ENCODE measurements around the gene BEND2. TPM values are rescaled to one million over a fixed set of nuclear protein-coding genes. Genes with fewer than 3 reads are reported as not detected.

BEND2 gene
- total and polyA plus RNA-seq, 9 of the 15 experiments (the other 6 are each of a cell fraction or from before 2014, with no cell fraction given): 0.01 to 0.18 (median 0.06) TPM; not detected in 3

DNA sequence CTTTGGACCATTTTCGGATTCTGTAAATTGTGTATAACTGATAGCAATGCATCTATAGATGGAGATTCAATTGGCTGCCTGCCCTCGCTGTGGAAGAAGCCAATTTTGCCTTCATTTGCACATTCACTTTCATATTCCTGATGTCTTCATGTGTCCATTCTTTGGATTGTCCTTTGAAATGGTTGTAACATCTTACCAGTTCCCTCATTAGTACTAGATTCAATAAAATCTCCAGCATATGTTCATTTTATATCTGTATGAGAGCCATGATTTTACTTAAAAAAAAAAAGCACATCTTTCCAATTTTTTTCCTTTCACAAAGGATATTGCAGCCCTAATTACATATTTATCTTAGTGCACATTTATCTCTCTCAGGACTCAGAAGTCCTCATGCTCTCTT, 61.7 kb downstream of the BEND2 start (continued):
- TF ChIP-seq, protein P1, sequence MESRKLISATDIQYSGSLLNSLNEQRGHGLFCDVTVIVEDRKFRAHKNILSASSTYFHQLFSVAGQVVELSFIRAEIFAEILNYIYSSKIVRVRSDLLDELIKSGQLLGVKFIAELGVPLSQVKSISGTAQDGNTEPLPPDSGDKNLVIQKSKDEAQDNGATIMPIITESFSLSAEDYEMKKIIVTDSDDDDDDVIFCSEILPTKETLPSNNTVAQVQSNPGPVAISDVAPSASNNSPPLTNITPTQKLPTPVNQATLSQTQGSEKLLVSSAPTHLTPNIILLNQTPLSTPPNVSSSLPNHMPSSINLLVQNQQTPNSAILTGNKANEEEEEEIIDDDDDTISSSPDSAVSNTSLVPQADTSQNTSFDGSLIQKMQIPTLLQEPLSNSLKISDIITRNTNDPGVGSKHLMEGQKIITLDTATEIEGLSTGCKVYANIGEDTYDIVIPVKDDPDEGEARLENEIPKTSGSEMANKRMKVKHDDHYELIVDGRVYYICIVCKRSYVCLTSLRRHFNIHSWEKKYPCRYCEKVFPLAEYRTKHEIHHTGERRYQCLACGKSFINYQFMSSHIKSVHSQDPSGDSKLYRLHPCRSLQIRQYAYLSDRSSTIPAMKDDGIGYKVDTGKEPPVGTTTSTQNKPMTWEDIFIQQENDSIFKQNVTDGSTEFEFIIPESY (CRISPR knock-in tag; IDR thresholded peaks at IDR 0.05): no peak
- no peak for TF ChIP-seq ZBTB8A (IDR thresholded peaks at IDR 0.05; ENCODE audit: partially characterized antibody)

GRCh38 chrX:18151649-18152048, 69.0 kb downstream of the BEND2 start:
- no peak overlapping the region for H3K9ac ChIP-seq (ENCODE audit: insufficient read depth in 1 of 2, low read depth in 2 of 2, low read length in 2 of 2)
- H3K27me3 ChIP-seq (ENCODE audit: control insufficient read depth in 2 of 2, insufficient read depth in 2 of 2, low read length in 2 of 2): no peaks in the 10 kb centered on the region
- CTCF ChIA-PET (ENCODE audit: low intra/inter-chr PET ratio): no interaction called here
- H3K27ac ChIP-seq (ENCODE audit: extremely low read depth, low read depth, low read length): no peak overlapping the region
- H3K4me3 ChIP-seq: no peak overlapping the region
- H3K36me3 ChIP-seq (ENCODE audit: control insufficient read depth, insufficient read depth, low read length): no peaks in the 10 kb centered on the region
- WGBS (ENCODE audit: insufficient coverage, low coverage, missing lambda C conversion rate): 0% methylated on average over 1 of the region's 1 CpG
- H3K4me2 ChIP-seq (ENCODE audit: insufficient read depth, low read length): no peak overlapping the region; the same call in 1 of the 2 replicates
- H3K9me1 ChIP-seq (ENCODE audit: control insufficient read depth, insufficient read depth, low read length): no peaks in the 10 kb centered on the region
- FAIRE-seq (no peak), ATAC-seq (no peak), DNase-seq (ENCODE audit: extremely low read depth in 1 of 4, low spot score in 3 of 4) (no peak)
- no peak overlapping the region for H2AFZ ChIP-seq (ENCODE audit: low read depth, low read length)
- in situ Hi-C loops (cut with MboI) (no loop called here), intact Hi-C loops (cut with micrococcal nuclease) (no loop called here)
- no peaks in the 10 kb centered on the region; a peak in 1 of 5 replicates for H3K4me1 ChIP-seq (replicated peaks in 1 of 2; ENCODE audit: control insufficient read depth in 2 of 2, insufficient read depth in 2 of 2, low read length in 2 of 2)
- no peaks in the 10 kb centered on the region for H4K20me1 ChIP-seq (replicated peaks; ENCODE audit: control insufficient read depth, insufficient read depth, low read length)
- TF ChIP-seq, protein P2, sequence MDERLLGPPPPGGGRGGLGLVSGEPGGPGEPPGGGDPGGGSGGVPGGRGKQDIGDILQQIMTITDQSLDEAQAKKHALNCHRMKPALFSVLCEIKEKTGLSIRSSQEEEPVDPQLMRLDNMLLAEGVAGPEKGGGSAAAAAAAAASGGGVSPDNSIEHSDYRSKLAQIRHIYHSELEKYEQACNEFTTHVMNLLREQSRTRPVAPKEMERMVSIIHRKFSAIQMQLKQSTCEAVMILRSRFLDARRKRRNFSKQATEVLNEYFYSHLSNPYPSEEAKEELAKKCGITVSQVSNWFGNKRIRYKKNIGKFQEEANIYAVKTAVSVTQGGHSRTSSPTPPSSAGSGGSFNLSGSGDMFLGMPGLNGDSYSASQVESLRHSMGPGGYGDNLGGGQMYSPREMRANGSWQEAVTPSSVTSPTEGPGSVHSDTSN (CRISPR knock-in tag; IDR thresholded peaks at IDR 0.05; ENCODE audit: low read depth): no peak
- TF ChIP-seq, protein P2 (tag; conservative IDR thresholded peaks at IDR 0.05; ENCODE audit: low read depth): peak; percentile 41
- no peak for TF ChIP-seq ZNF77 (CRISPR knock-in tag; IDR thresholded peaks at IDR 0.05)
- no peak for TF ChIP-seq ID3 (CRISPR knock-in tag; IDR thresholded peaks at IDR 0.05)
- peak; percentile 73 for TF ChIP-seq ID3 (tag; IDR thresholded peaks at IDR 0.05)
- no peak for TF ChIP-seq ZBTB26 (CRISPR knock-in tag; IDR thresholded peaks at IDR 0.05)
- TF ChIP-seq CBFA2T3 (IDR thresholded peaks at IDR 0.05): peak; percentile 12; the same call in 1 of the 2 replicates
- 0 out of 2 replicates have a peak, but pooled peaks have one; percentile 5 for TF ChIP-seq TAL1 (IDR thresholded peaks at IDR 0.05)
- TF ChIP-seq NFRKB (IDR thresholded peaks at IDR 0.05; ENCODE audit: low read depth): no peak
- peak; percentile 50; the same call in 1 of the 2 replicates for TF ChIP-seq MEF2D (tag; conservative IDR thresholded peaks at IDR 0.05; ENCODE audit: low read depth)
- no peaks in the 10 kb centered on the region for H3K79me2 ChIP-seq (ENCODE audit: control insufficient read depth, insufficient read depth, low read length)
- BruUV-seq (replicated peaks): no TSS peak
- H3K9me3 ChIP-seq (replicated peaks; ENCODE audit: control insufficient read depth, insufficient read depth, low read depth, low read length): no peaks in the 10 kb centered on the region
- POLR2A ChIA-PET: no interaction called here
